Peyer's patch (tissue), 4 donors: ENCODE results near the gene TC2N.

Source experiments
- CTCF ChIP-seq, 6 experiments: fragments of 450-650 bp in 4 of 6; fragments of 200-600 bp in 2 of 6; sonication (generic) in 1 of 6; IDR thresholded peaks; one replicate each; pipeline ENCODE4 v1.5.1; 2017 to 2019; ENCODE audit warnings: antibody characterized with exemption in 6 of 6, mild to moderate bottlenecking in 3 of 6, moderate library complexity in 1 of 6
- POLR2A ChIP-seq, 2 donors: fragments of 450-650 bp; IDR thresholded peaks; one replicate each; pipeline ENCODE4 v1.5.1; 2017; ENCODE audit warnings: antibody characterized with exemption in 2 of 2, mild to moderate bottlenecking in 2 of 2, moderate library complexity in 2 of 2

- TF ChIP-seq POLR2A (IDR thresholded peaks at IDR 0.05) (no peak), CTCF (IDR thresholded peaks at IDR 0.05) (no peak)
Observed at GRCh38 chr14:91877376-91877915, 10.1 kb upstream of the TC2N start.
